Stimulated activated CD8-positive, alpha-beta memory T cell treated with anti-CD3 and anti-CD28 coated beads, Interleukin-15, amount 100 ng/mL, for 24 hours (primary cell): ENCODE data around the gene CPED1.
"Not testable (repeated sequence)": the region's sequence is repeated elsewhere in the genome, so short reads cannot be mapped to it uniquely, and the experiment has no call there.

Experiments used
- DNase-seq: peaks from one replicate; pipeline ENCODE4 v3.0.0-alpha.2; 2020; ENCODE audit warnings: low read depth

The CPED1 gene

DNA sequence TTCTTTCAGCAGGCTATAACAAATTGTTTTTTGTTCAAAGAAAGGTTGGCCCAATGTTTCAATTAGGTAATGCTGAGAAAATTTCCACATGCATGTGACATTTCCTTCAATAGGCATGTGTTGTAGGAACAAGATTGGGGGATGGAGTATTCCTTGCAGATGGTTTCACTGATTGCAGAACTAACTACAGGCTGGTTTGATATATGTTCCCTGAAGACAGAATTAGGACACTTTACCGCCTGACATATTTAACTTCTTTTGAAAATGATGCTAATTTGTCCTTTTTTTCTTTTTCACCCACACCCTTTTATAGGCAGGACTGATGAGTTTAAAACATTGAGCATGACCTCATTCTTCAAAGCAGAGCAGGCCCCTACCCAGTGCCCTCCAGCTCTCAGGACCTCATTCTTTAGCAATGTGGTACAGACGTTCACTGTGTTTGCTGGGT lies 163.3 kb downstream of the CPED1 start:
- no peak for DNase-seq

- DNase-seq, result no peak
Measured at GRCh38 chr7:121153411-121153810, 164.9 kb downstream of the CPED1 start.

GRCh38 chr7:121153995-121154394 lies 165.5 kb downstream of the CPED1 start:
- no peak for DNase-seq

DNA sequence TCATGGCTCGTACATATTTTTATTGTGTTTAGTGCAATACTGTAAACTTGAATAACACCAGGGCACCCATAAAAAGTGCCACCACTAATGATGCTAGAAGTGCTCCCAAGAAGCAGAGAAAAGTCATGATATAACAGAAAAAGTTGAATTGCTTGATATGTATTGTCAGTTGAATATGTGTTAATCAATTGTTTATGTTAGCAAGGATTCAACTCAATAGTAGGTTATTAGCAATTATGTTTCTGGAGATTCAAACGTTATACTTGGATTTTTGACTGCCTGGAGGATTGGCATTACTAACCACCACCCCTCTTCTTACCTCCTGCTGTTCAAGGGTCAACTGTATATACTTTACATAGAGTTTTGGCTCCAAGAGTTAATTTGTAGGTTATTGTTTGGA lies 168.3 kb downstream of the CPED1 start:
- no peak for DNase-seq

DNA sequence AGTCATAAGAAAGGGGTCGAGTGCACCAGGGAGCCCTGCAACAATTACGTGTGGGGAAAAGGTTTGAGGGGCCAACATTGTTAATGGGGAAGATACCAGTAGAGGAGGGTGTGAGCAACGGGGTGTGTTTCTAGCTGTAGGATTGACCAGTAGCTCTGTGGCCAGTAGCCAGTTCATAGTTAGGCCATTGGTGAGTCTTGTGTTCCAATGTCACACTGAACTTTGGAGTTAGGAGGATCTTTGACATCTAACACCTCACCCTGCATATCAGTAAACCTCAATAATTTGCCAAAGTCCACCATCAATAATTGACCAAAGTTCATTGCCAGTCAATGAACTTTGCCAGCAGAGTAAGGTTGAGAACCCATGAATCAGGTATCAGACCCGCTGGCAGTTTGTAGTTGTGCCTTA lies 168.8 kb downstream of the CPED1 start:
- DNase-seq, result no peak

- DNase-seq, result no peak
Measured at GRCh38 chr7:121157885-121158590, 169.5 kb downstream of the CPED1 start.

GRCh38 chr7:121158665-121159064 lies 170.2 kb downstream of the CPED1 start:
- DNase-seq, result no peak

- no peak for DNase-seq
Measured at GRCh38 chr7:121159553-121159952, 171.0 kb downstream of the CPED1 start.

- no peak for DNase-seq
Measured at GRCh38 chr7:121160150-121161008, 171.9 kb downstream of the CPED1 start.

DNA sequence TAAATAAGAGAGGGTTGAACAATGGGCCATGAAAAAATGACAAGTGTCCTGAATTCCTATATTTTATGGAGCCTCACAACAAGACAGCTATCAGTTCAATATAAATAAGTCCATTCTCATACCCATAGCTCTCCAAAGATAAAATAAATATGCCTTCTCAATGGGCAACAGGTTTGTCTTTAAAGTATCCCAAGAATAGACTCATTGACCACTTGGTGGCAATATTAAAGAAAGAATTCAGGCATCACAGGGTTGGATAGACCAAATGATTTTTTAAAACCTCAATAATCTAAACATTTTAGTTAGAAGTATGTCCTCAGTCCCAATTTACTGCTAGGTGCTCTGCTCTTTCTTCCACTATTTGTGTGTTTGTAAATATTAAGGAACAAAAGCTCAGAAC lies 175.2 kb downstream of the CPED1 start:
- no peak for DNase-seq

GRCh38 chr7:121164247-121164646 lies 175.7 kb downstream of the CPED1 start:
- DNase-seq, result no peak

DNA sequence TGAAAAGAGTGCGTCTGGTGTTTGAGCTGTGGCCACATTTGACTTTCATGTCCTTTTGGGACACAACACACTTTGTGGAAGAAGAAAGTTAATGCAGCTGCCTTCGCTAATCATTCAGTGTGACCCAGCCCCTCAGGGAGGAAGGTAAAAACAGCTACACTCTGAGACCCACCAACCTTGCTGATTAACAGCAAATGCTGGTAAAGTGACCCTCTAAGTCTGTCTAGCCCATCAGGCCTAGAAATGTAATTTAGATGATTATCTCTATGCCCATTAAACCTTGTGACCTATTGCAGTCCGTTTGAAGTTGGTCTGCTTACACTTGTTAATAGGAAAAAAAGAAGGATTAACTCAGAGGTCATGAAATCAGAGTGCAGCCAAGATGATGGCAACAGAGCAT lies 178.4 kb downstream of the CPED1 start:
- no peak for DNase-seq

DNA sequence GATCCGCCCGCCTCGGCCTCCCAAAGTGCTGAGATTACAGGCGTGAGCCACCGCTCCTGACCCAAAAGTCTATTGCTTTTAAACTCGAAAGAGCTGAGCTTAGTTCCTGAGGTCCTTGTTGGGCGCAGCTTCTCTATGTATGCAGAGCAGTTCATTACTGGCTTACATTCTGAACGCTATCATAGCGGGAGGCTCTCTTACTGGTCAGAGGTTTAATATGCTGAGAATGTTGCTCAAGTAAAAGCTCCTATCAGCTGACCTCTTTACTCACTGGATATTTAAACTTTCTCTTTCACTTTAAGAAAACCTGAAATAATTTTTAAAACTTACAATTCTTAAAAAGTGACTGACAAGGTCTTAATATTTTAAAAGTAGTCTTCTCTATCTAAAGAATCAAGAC lies 179.5 kb downstream of the CPED1 start:
- DNase-seq, result no peak

- DNase-seq, result no peak
Measured at GRCh38 chr7:121169469-121169868, 181.0 kb downstream of the CPED1 start.

DNA sequence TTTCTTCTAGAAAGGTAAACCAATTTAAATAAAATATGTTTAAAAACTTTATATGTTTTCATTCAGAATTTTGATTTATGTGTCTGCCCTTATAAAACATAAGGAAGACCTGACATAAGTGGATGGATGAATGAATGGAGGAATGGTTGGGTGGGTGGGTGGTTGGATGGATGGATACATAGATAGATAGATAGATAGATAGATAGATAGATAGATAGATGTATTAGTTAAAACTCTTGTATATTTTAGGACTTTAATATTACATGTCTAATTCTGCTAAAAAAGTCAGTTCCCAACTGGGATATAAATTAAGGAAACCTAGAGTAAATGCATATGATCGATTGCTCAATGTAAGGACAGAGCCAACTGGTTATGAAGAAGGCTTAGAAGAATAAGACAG lies 184.0 kb downstream of the CPED1 start:
- no peak for DNase-seq

GRCh38 chr7:121175826-121176225 lies 187.3 kb downstream of the CPED1 start:
- DNase-seq, result no peak

DNA sequence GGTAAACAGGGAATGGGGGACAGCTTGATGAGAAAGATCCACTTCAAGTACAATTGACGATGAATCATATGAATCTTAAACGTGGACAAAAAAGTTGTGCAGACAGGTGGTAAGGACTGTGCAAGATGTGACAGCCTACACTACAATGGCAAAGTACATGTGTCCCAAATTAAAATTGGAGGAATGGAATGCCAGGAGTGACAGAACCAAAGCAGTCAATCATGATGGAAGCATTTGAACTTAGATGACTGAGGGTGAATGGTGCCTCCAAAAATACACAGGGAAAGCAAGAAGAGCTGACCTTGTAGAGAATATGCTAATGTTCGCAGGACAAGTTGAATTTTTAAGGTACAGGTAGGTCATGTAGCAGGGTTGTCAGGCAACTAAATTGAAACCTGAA lies 189.9 kb downstream of the CPED1 start:
- no peak for DNase-seq

- no peak for DNase-seq
Measured at GRCh38 chr7:121178869-121179497, 190.5 kb downstream of the CPED1 start.

- no peak for DNase-seq
Measured at GRCh38 chr7:121180436-121181063, 192.0 kb downstream of the CPED1 start.

DNA sequence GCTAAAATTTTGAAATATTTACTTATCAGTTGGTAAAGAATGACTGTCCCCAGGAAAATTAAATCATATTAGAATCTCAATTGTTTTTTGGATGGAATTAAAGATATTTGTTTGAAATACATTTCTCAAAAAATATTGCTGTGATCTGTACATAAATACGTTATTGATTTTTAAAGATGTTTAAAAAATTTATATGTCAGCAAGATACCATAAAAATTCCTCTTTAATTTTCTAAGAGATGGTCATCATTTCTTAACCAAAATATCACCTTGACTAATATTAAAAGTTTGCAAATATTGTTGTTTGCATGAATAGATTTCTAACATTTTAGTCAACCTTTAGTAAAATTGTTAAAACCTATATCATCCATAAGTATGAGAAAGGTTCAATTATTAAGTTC lies 192.8 kb downstream of the CPED1 start:
- DNase-seq, result no peak

DNA sequence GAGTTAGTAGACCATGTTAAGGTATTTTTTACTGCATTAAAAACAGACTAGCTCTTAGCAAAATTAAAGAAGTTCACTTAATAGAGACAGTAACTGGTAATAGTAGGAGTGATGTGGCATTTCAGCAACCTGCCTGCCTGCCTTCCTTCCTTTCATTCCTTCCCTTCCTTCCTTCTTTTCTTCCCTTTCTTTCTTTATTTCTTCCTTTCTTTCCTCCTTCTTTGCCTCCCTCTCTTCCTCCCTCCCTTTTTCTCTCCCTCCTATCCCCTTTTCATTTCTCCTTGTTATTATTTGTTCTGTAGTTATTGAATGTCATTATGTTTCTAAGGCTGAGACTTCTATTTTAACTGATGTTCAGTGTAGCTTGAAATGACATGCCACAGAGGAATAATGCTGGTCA lies 193.8 kb downstream of the CPED1 start:
- no peak for DNase-seq

DNA sequence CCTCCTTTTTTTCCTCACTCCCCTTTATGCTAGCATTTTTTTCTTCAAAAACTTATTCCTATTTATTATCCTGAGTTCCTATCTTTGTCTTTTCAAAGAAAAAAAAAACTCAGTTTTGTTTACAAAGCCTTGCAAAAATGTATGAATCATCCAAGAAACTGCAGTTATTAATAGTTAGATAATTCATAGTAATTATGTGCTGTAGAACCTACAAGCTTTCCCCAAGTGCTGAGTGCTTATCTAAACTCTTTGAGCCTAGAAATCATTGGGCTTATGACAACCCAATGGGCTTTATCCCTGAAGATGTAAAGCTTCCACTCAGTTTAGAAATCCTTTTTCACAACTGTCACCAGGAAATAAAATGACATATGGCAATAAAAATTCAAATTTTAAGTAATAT lies 194.4 kb downstream of the CPED1 start:
- no peak for DNase-seq

DNA sequence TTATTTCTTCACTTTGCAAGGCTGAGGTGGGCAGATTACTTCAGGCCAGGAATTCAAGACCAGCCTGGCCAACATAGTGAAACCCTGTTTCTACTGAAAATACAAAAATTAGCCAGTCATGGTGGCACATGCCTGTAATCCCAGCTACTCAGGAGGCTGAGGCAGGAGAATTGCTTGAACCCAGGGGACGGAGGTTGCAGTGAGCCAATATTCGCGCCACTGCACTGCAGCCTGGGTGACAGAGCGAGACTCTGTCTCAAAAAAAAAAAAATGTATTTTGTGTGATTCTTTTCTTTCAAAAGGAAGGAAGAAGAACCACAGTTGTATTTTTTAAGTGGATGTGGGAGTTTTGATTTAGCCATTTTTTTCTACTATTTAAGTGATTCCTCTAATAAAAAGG lies 195.4 kb downstream of the CPED1 start:
- DNase-seq, result not testable (repeated sequence)
